ENCODE measurements around the gene RFPL1.

The RFPL1 gene

GRCh38 chr22:29491012-29491411 is 52.6 kb downstream of the RFPL1 start:
- in situ Hi-C loops (cut with HindIII; ENCODE audit: low pct_ligation_motif_present, low pct_unique_long_range_greater_than_20kb, low sequenced_read_pairs), result no loop called here

More at GRCh38 chr22:29491012-29491411, 52.6 kb downstream of the RFPL1 start:
- no peak for DNase-seq

Measured in ACHN (cell line).